HFF-Myc (cell line): ENCODE data around the gene PABPC3.

Source experiments
- DNase-seq: peaks from one replicate; pipeline ENCODE4 v3.0.0-alpha.2; 2011; ENCODE audit warnings: low read depth; ENCODE audit errors: extremely low read depth
- H3K4me3 ChIP-seq: replicated peaks from 2 replicates; pipeline ENCODE4 v1.5.1; 2011; ENCODE audit warnings: low read depth, mild to moderate bottlenecking, control low read depth, low read length
- TF ChIP-seq, protein P1 (sequence below): IDR thresholded peaks from 2 replicates; pipeline ENCODE4 v1.5.1; 2012; ENCODE audit warnings: mild to moderate bottlenecking, low read depth, low read length, control low read depth; ENCODE audit errors: missing control alignments

Gene PABPC3

DNA sequence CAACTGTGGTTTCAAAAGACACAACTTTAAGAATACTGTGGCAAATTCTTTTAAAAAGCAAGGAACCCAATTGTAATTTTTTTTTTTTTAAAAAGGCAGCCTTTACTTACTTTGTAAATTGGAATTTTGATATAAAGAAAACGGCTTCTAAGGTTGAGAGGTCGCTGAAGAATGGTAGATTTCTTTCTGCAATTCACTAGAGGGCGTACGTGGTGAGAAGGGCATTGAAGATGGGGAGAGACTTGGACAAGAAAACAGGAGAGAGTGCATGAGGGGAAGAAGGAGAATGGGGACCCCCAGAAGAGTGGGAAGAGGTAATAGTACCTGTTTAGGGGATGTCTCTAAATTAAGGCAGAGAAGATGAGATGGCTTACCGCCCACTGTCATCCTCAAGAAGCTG is 33.5 kb upstream of the PABPC3 start:
- H3K4me3 ChIP-seq = no peak overlapping the region
- no peak for DNase-seq
- TF ChIP-seq, protein P1, sequence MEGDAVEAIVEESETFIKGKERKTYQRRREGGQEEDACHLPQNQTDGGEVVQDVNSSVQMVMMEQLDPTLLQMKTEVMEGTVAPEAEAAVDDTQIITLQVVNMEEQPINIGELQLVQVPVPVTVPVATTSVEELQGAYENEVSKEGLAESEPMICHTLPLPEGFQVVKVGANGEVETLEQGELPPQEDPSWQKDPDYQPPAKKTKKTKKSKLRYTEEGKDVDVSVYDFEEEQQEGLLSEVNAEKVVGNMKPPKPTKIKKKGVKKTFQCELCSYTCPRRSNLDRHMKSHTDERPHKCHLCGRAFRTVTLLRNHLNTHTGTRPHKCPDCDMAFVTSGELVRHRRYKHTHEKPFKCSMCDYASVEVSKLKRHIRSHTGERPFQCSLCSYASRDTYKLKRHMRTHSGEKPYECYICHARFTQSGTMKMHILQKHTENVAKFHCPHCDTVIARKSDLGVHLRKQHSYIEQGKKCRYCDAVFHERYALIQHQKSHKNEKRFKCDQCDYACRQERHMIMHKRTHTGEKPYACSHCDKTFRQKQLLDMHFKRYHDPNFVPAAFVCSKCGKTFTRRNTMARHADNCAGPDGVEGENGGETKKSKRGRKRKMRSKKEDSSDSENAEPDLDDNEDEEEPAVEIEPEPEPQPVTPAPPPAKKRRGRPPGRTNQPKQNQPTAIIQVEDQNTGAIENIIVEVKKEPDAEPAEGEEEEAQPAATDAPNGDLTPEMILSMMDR = no peak

DNA sequence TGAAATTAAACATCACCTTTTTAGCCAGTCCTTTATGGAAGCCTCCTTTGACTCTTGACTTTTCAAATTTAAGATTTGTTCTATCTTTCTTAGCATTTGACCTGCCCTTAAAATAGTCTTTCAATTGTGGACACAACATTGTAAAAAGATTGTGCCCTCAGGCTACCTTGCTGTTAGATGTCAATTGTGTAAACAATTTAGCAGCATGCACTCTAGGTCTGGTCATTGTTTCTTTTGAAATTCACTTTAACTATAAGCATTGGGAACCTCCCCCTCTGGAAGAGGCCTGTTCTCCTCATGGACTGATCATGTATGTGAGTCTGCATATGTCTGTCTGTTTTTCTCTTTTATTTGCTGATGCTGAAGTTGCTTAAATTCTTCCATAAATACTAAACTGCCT is 31.5 kb upstream of the PABPC3 start:
- H3K4me3 ChIP-seq = no peak overlapping the region
- DNase-seq = no peak
- TF ChIP-seq, protein P1 = no peak

DNA sequence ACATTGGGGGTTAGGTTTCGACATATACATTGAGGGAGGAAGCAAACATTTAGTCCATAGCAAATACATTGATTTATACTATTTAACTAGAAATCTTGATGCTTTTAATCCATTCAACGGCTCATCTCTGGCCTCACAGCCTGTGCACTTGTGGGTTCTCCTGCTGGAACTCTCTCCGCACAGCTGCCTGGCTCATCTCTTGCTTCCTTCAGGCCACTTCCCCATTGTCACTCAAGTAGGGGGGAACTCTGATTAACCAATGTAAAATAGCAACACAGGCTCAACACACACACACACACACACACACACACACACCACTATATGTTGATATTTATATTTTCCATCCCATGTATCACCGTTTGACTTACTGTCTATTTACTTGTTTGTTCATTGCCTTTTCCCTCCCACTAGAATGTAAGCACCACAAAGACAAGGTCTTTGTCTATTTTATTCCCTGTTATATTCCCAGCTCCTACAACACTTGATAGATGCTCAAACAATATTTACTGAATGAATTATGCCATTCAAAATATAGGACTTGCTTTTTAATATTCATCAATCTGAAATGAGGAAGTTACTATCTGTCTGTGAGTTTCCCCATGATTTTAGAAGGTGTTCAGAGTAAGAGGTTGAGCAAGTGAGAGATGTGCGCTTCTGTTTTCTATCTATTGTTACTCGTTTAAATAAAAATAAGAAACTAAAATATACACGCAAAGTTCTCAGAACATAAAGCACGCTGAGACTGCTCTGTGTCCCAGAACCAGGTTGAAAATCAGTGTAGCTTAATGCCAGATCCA is 29.8 kb upstream of the PABPC3 start:
- DNase-seq = no peak
- TF ChIP-seq, protein P1 = no peak
- no peak overlapping the region for H3K4me3 ChIP-seq

DNA sequence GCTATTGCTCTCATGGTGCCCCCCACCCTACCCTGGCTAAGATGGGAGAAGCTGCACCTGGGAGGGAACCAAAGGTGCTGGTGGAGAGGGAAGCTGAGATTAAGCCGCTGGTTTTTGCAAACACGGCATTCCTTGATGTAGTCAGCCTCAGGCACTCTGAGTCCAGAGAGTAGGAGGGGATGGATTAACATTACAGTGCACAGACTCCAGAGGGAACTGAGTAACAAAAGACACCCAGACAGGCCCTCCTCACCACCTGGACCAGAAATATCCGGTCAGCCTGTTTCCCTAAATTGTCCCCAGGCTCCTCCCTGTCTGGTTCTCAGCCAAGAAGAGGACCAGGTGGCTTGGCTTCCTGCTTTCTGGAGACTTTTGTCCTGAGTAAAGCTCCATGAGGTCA is 28.9 kb upstream of the PABPC3 start:
- no peak for DNase-seq
- no peak overlapping the region for H3K4me3 ChIP-seq
- TF ChIP-seq, protein P1 = no peak

DNA sequence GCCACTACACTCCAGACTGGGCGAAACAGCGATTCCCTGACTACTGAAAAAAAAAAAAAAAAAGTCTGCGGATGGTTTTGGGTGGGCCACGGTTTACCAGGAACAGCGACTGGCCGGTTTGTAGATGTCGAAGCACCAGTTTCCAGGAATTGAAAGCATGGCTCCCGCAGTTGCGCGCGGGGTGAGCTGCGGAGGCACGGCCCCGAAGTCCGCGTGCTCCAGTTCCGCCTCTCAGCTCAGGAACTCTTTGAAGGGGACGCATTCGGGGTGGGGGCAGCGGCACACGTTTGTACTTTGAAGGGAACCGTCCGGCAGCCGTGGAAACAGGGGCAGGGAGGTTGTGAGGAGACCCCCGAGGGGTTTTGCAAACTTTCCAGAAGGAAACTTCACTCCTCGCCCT is 27.1 kb upstream of the PABPC3 start:
- TF ChIP-seq, protein P1 = no peak
- H3K4me3 ChIP-seq = no peak overlapping the region
- no peak for DNase-seq

DNA sequence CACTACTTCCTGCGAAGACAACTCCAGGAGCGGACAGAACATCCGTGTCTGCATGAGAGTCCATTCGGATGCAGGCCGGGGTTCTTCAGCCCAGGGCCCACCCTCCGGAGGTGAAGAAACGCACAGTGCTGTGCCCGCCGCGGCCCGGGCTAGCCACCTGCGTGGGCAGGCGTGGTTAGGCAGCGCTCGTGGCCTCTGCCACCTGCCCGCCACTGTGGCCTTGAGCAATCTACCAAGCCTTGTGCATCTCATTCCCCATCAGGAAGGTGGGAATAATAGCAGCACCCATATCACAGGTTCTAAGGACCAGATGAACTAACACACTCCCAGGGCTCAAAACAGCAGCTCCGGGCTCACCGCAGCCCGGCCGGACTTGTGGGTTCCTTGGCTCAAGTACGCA is 26.7 kb upstream of the PABPC3 start:
- no peak overlapping the region for H3K4me3 ChIP-seq
- DNase-seq = no peak
- TF ChIP-seq, protein P1 = no peak

DNA sequence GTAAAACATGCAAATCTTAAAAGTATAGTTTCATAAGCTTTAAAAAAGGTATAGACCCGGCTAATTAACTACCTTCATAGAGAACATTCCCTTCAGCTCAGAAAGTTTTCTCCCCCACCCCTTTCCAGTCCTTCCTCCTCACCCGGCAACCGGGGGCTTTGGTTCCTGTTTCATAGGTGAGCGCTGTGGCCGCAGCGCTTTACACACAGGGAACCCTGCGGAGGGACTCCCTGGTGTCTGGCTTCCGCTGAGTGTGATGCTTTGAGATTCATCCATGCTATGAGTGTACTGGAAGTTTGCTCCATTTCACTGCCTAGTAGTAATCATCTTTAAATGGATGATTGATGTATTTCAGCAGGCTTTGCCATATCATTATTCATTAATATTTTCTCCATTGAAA is 26.0 kb upstream of the PABPC3 start:
- H3K4me3 ChIP-seq = no peak overlapping the region
- no peak for DNase-seq
- TF ChIP-seq, protein P1 = no peak
